ENCODE results near the gene BLID. TPM values are rescaled to one million over a fixed set of nuclear protein-coding genes. Genes with fewer than 3 reads are reported as not detected.

Gene BLID
- total and polyA plus RNA-seq, 2 of the 4 experiments (the other 2 are of a cell fraction) = 0.24 to 30.8 TPM

- H2BK5ac ChIP-seq (ENCODE audit: low read depth, low read length, poor library complexity, severe bottlenecking) = peak overlapping the region; percentile 65
- no peak overlapping the region for H2AK5ac ChIP-seq (ENCODE audit: low read depth, low read length)
- H3K36me3 ChIP-seq (ENCODE audit: control insufficient read depth, insufficient read depth, low read length) = peaks cover 40% of the 10 kb centered on the region
- BruUV-seq (replicated peaks) = no TSS peak
- H3K18ac ChIP-seq (ENCODE audit: low read depth, low read length) = no peak overlapping the region
- POLR2A ChIA-PET (ENCODE audit: unreplicated experiment) = interaction anchor here (1.1 kb wide), 1 partner anchor 34 kb away, joined by 4 read pairs; no protein-coding TSS in a partner anchor
- H4K91ac ChIP-seq (ENCODE audit: insufficient read depth, low read depth, low read length) = no peak overlapping the region
- no CpG with 5 or more reads among the region's 3 CpGs for WGBS, 2 experiments (ENCODE audit: extremely low coverage in 2 of 2, insufficient read length in 1 of 2)
- no peak overlapping the region; the same call in 1 of the 2 replicates for H3K4ac ChIP-seq (ENCODE audit: low read depth, low read length)
- H3K27me3 ChIP-seq (ENCODE audit: control insufficient read depth, insufficient read depth, low read length) = no peaks in the 10 kb centered on the region
- no peak overlapping the region for H3K23ac ChIP-seq (ENCODE audit: low read depth, low read length)
- H2BK120ac ChIP-seq (ENCODE audit: low read depth, low read length) = peak overlapping the region; percentile 8; the same call in 1 of the 2 replicates
- no peak overlapping the region for H3K9ac ChIP-seq (ENCODE audit: low read depth, low read length)
- H3K56ac ChIP-seq (ENCODE audit: extremely low read depth, insufficient read depth, low read length) = no peak overlapping the region
- no peak overlapping the region; the same call in 1 of the 2 replicates for H4K5ac ChIP-seq (ENCODE audit: low read depth, low read length)
- H2AFZ ChIP-seq (replicated peaks; ENCODE audit: low read length, poor library complexity) = no peak overlapping the region
- no peak overlapping the region for H3K4me3 ChIP-seq (ENCODE audit: insufficient read depth, low read depth, low read length)
- no peak overlapping the region for H3K27ac ChIP-seq (ENCODE audit: insufficient read depth, low read length)
- TF ChIP-seq USF2 (IDR thresholded peaks at IDR 0.05; ENCODE audit: low read depth, low read length) (no peak), CEBPB (IDR thresholded peaks at IDR 0.05; ENCODE audit: low read depth, low read length) (no peak)
- H2BK15ac ChIP-seq (ENCODE audit: low read depth, low read length) = no peak overlapping the region
- CTCF ChIA-PET = interaction anchor here (1.1 kb wide), 1 partner anchor 71 kb away, joined by 3 read pairs; no protein-coding TSS in a partner anchor
- ATAC-seq (ENCODE audit: low read depth) (no peak), DNase-seq (peak; percentile 59)
- H3K79me1 ChIP-seq (ENCODE audit: low read depth in 1 of 2, low read length in 2 of 2) = peaks cover 0 to 18% of the 10 kb centered on the region in 2 experiments; a peak in 2 of 4 replicates
- H3K4me1 ChIP-seq (ENCODE audit: control insufficient read depth, insufficient read depth, low read length) = peaks cover 50% of the 10 kb centered on the region
- H2BK20ac ChIP-seq (ENCODE audit: low read depth, low read length) = no peak overlapping the region
- 0 out of 2 replicates have a peak overlapping the region, but pooled peaks have one; percentile 8 for H3K4me2 ChIP-seq (ENCODE audit: low read depth, low read length)
- in situ Hi-C loops (cut with MboI; ENCODE audit: low sequenced_read_pairs) = no loop called here
- no peaks in the 10 kb centered on the region for H3K9me3 ChIP-seq (ENCODE audit: control insufficient read depth, insufficient read depth, low read length)
- H3K14ac ChIP-seq (replicated peaks; ENCODE audit: low read depth, low read length) = 0 out of 2 replicates have a peak overlapping the region, but pooled peaks have one; percentile 10
- H4K20me1 ChIP-seq (ENCODE audit: insufficient read depth, low read length) = peaks cover 85% of the 10 kb centered on the region
- peak overlapping the region in 1 of 2 experiments; percentile 26; a peak in 1 of 4 replicates for H4K8ac ChIP-seq (ENCODE audit: low read depth in 2 of 2, low read length in 2 of 2)
- intact Hi-C loops (cut with micrococcal nuclease) = no loop called here
- peaks cover 19% of the 10 kb centered on the region for H3K9me1 ChIP-seq (ENCODE audit: insufficient read depth, low read length)
- dilution Hi-C loops (cut with HindIII; ENCODE audit: low sequenced_read_pairs, unreplicated experiment) = no loop called here
- H2AK9ac ChIP-seq (replicated peaks; ENCODE audit: low read depth, low read length, poor library complexity) = no peak overlapping the region
Measured at GRCh38 chr11:122163053-122163819, 47.2 kb upstream of the BLID start.
